H9 (cell line): Measurements from ENCODE around the gene CADPS2. TPM values are rescaled to one million over a fixed set of nuclear protein-coding genes. Genes with fewer than 3 reads are reported as not detected.

Experiments used
- DNase-seq: peaks from one replicate; pipeline ENCODE4 v3.0.0-alpha.2; 2017
- H2AFZ ChIP-seq: one replicate; pipeline ENCODE4 v1.6.1; 2013; ENCODE audit warnings: mild to moderate bottlenecking, low read length, control low read depth, moderate library complexity
- H2AK5ac ChIP-seq: 2 replicates; pipeline ENCODE4 v1.6.1; 2013; ENCODE audit warnings: low read length, control low read depth, mixed read lengths; ENCODE audit not compliant: insufficient read length
- H2BK120ac ChIP-seq: one replicate; pipeline ENCODE4 v1.6.1; 2013; ENCODE audit warnings: low read depth, mild to moderate bottlenecking, low read length, control low read depth, inconsistent platforms; ENCODE audit not compliant: poor library complexity, severe bottlenecking
- H2BK12ac ChIP-seq: 2 replicates; pipeline ENCODE4 v1.6.1; 2013; ENCODE audit warnings: low read length, control low read depth, mixed read lengths, low read depth; ENCODE audit not compliant: insufficient read length
- H2BK15ac ChIP-seq: 2 replicates; pipeline ENCODE4 v1.6.1; 2013; ENCODE audit warnings: low read depth, low read length, control low read depth
- H2BK20ac ChIP-seq: one replicate; pipeline ENCODE4 v1.6.1; 2013; ENCODE audit warnings: low read depth, mild to moderate bottlenecking, low read length, control low read depth, inconsistent platforms; ENCODE audit not compliant: poor library complexity, severe bottlenecking
- H2BK5ac ChIP-seq: 2 replicates; pipeline ENCODE4 v1.6.1; 2013; ENCODE audit warnings: low read length, control low read depth, mixed read lengths; ENCODE audit not compliant: insufficient read length
- H3K14ac ChIP-seq: 2 replicates; pipeline ENCODE4 v1.6.1; 2013; ENCODE audit warnings: low read length, control low read depth; ENCODE audit not compliant: insufficient read depth
- H3K18ac ChIP-seq: 2 replicates; pipeline ENCODE4 v1.6.1; 2013; ENCODE audit warnings: low read depth, mild to moderate bottlenecking, mixed read lengths, low read length, control low read depth; ENCODE audit not compliant: insufficient read length
- H3K23ac ChIP-seq: 2 replicates; pipeline ENCODE4 v1.6.1; 2013; ENCODE audit warnings: low read length, control low read depth, mixed read lengths, low read depth; ENCODE audit not compliant: insufficient read length
- H3K23me2 ChIP-seq: 2 replicates; pipeline ENCODE4 v1.6.1; 2013; ENCODE audit warnings: low read depth, mild to moderate bottlenecking, mixed read lengths, low read length, control low read depth; ENCODE audit not compliant: insufficient read length, poor library complexity, severe bottlenecking
- H3K27ac ChIP-seq: 2 replicates; pipeline ENCODE4 v1.5.1; 2013; ENCODE audit warnings: low read length, control low read depth, mixed read lengths, low read depth; ENCODE audit not compliant: insufficient read length
- H3K27me3 ChIP-seq: 2 replicates; pipeline ENCODE4 v1.6.1; 2013; ENCODE audit warnings: low read length, control low read depth, inconsistent platforms; ENCODE audit not compliant: insufficient read depth
- H3K4ac ChIP-seq: 2 replicates; pipeline ENCODE4 v1.6.1; 2013; ENCODE audit warnings: low read depth, mild to moderate bottlenecking, control low read depth, inconsistent platforms, low read length, moderate library complexity
- H3K4me1 ChIP-seq: 2 replicates; pipeline ENCODE4 v1.6.1; 2013; ENCODE audit warnings: low read length, control low read depth, inconsistent platforms; ENCODE audit not compliant: insufficient read depth
- H3K4me2 ChIP-seq: 2 replicates; pipeline ENCODE4 v1.6.1; 2013; ENCODE audit warnings: low read length, control low read depth, mixed read lengths; ENCODE audit not compliant: insufficient read length, insufficient read depth
- H3K56ac ChIP-seq: 2 replicates; pipeline ENCODE4 v1.6.1; 2013; ENCODE audit warnings: low read depth, mild to moderate bottlenecking, mixed read lengths, low read length, control low read depth; ENCODE audit not compliant: insufficient read length
- H3K79me1 ChIP-seq: 2 replicates; pipeline ENCODE4 v1.6.1; 2013; ENCODE audit warnings: low read depth, mild to moderate bottlenecking, moderate library complexity, low read length, control low read depth, inconsistent platforms; ENCODE audit not compliant: insufficient read depth, poor library complexity, severe bottlenecking
- H3K79me2 ChIP-seq: 2 replicates; pipeline ENCODE4 v1.6.1; 2013; ENCODE audit warnings: low read length, control low read depth, inconsistent platforms; ENCODE audit not compliant: insufficient read depth
- H3K9ac ChIP-seq: 2 replicates; pipeline ENCODE4 v1.6.1; 2013; ENCODE audit warnings: low read length, control low read depth, mixed read lengths; ENCODE audit not compliant: insufficient read length; ENCODE audit errors: extremely low read depth
- H3K9me3 ChIP-seq: one replicate; pipeline ENCODE4 v1.6.1; 2013; ENCODE audit warnings: low read depth, low read length, inconsistent platforms; ENCODE audit not compliant: control insufficient read depth
- H3T11ph ChIP-seq: one replicate; pipeline ENCODE4 v1.6.1; 2013; ENCODE audit warnings: mild to moderate bottlenecking, low read length, control low read depth, inconsistent platforms
- H4K20me1 ChIP-seq: one replicate; pipeline ENCODE4 v1.6.1; 2013; ENCODE audit not compliant: control insufficient read depth, insufficient read length, insufficient read depth
- H4K5ac ChIP-seq: 2 replicates; pipeline ENCODE4 v1.6.1; 2013; ENCODE audit warnings: low read depth, mild to moderate bottlenecking, mixed read lengths, low read length, control low read depth; ENCODE audit not compliant: insufficient read length
- H4K8ac ChIP-seq: replicated peaks from 2 replicates; pipeline ENCODE4 v1.6.1; 2013; ENCODE audit warnings: low read length, control low read depth, mixed read lengths, low read depth; ENCODE audit not compliant: insufficient read length
- H4K91ac ChIP-seq: 2 replicates; pipeline ENCODE4 v1.6.1; 2013; ENCODE audit warnings: low read depth, mild to moderate bottlenecking, moderate library complexity, mixed read lengths, low read length, control low read depth; ENCODE audit not compliant: insufficient read length
- H3K27ac Mint-ChIP-seq, 3 experiments: 2 replicates in 2 of 3; 3 replicates in 1 of 3; pipeline ENCODE4 v1.8.0; 2020 to 2021; ENCODE audit warnings: mixed read lengths in 3 of 3, mild to moderate bottlenecking in 1 of 3, moderate library complexity in 1 of 3
- H3K27me3 Mint-ChIP-seq: 2 replicates; pipeline ENCODE4 v1.8.0; 2021; ENCODE audit warnings: low read depth, mild to moderate bottlenecking, moderate library complexity, mixed read lengths
- H3K36me3 Mint-ChIP-seq, 3 experiments: 2 replicates in 2 of 3; 3 replicates in 1 of 3; pipeline ENCODE4 v1.8.0; 2020 to 2021; ENCODE audit warnings: low read depth in 3 of 3, mixed read lengths in 3 of 3; ENCODE audit not compliant: insufficient read depth in 1 of 3
- H3K4me1 Mint-ChIP-seq, 2 experiments: 2 replicates each; pipeline ENCODE4 v1.8.0; 2020; ENCODE audit warnings: mixed read lengths in 2 of 2
- H3K4me3 Mint-ChIP-seq, 2 experiments: 2 replicates in 1 of 2; 3 replicates in 1 of 2; pipeline ENCODE4 v1.8.0; 2020 to 2021; ENCODE audit warnings: mild to moderate bottlenecking in 2 of 2, mixed read lengths in 2 of 2, moderate library complexity in 1 of 2
- H3K9me3 Mint-ChIP-seq, 2 experiments: 2 replicates in 1 of 2; 3 replicates in 1 of 2; pipeline ENCODE4 v1.8.0; 2020; ENCODE audit warnings: mild to moderate bottlenecking in 2 of 2, mixed read lengths in 2 of 2, moderate library complexity in 1 of 2
- CTCF ChIP-seq: fragments of 200-600 bp; sonication (generic); conservative IDR thresholded peaks from 3 replicates; pipeline ENCODE4 v1.8.0; 2021; ENCODE audit warnings: antibody characterized with exemption, mild to moderate bottlenecking
- WGBS: extraction: QIAGEN DNeasy Blood & Tissue Kit; methylation state at CpG from one replicate; pipeline ENCODE4 v1.1.7; 2013; ENCODE audit warnings: missing lambda C conversion rate, low lambda C conversion rate, mixed read lengths; ENCODE audit not compliant: insufficient read length; ENCODE audit errors: extremely low coverage; 5-methylcytosine and 5-hydroxymethylcytosine counted together
- total RNA-seq: library from RNA; stranded (reverse); gene quantifications from 2 replicates; pipeline ENCODE4 v1.2.1, GENCODE V29; 2021

Gene CADPS2
- total RNA-seq, 1 experiment from 2014 or later, result 7.1 TPM

GRCh38 chr7:122588621-122589020 lies 297.6 kb downstream of the CADPS2 start:
- H3K9me3 Mint-ChIP-seq, result peaks cover 4 to 6% of the 10 kb centered on the region in 2 experiments; a peak in 3 of 5 replicates
- peaks cover 0 to 6% (median 0%) of the 10 kb centered on the region in 3 experiments; a peak in 3 of 7 replicates for H3K36me3 Mint-ChIP-seq
- no peak overlapping the region for H4K8ac ChIP-seq
- no peak overlapping the region for H2BK15ac ChIP-seq
- H2BK20ac ChIP-seq, result no peak overlapping the region
- H3K27ac Mint-ChIP-seq, result no peak overlapping the region
- H3K4ac ChIP-seq, result no peak overlapping the region
- no CpG with 5 or more reads among the region's 1 CpG for WGBS
- no peak for DNase-seq
- H3K79me1 ChIP-seq, result no peaks in the 10 kb centered on the region
- H3K27ac ChIP-seq, result no peak overlapping the region
- no peak overlapping the region for H3T11ph ChIP-seq
- peaks cover 8 to 13% of the 10 kb centered on the region in 2 experiments for H3K4me1 Mint-ChIP-seq
- no peak overlapping the region for H2BK5ac ChIP-seq
- no peak overlapping the region for H3K9ac ChIP-seq
- H2AK5ac ChIP-seq, result no peak overlapping the region
- no peak overlapping the region for H3K56ac ChIP-seq
- H3K27me3 Mint-ChIP-seq, result no peaks in the 10 kb centered on the region
- no peak overlapping the region for H3K23ac ChIP-seq
- no peaks in the 10 kb centered on the region for H3K79me2 ChIP-seq
- no peak overlapping the region for H3K4me3 Mint-ChIP-seq
- no peak overlapping the region for H3K4me2 ChIP-seq
- H2AFZ ChIP-seq, result no peak overlapping the region
- no peak overlapping the region for H4K91ac ChIP-seq
- no peaks in the 10 kb centered on the region; the same call in 1 of the 2 replicates for H3K4me1 ChIP-seq
- H4K5ac ChIP-seq, result no peak overlapping the region
- H2BK12ac ChIP-seq, result no peak overlapping the region
- H2BK120ac ChIP-seq, result no peak overlapping the region
- TF ChIP-seq CTCF, result no peak
- no peak overlapping the region for H3K14ac ChIP-seq
- H3K9me3 ChIP-seq, result no peaks in the 10 kb centered on the region
- H4K20me1 ChIP-seq, result no peaks in the 10 kb centered on the region
- H3K18ac ChIP-seq, result no peak overlapping the region
- no peaks in the 10 kb centered on the region for H3K23me2 ChIP-seq
- H3K27me3 ChIP-seq, result no peaks in the 10 kb centered on the region
